ENCODE results near the gene RAD51.
A peak's percentile ranks its signal among the peaks of the same experiment; 100 is the strongest.

Gene RAD51

GRCh38 chr15:40764629-40765103 lies 69.7 kb downstream of the RAD51 start:
- H4K5ac ChIP-seq (ENCODE audit: low read length): no peak overlapping the region
- H3K79me1 ChIP-seq (ENCODE audit: low read length): no peaks in the 10 kb centered on the region
- peak overlapping the region; percentile 25 for H3K27ac ChIP-seq (ENCODE audit: low read depth, low read length)
- H3K4me1 ChIP-seq (ENCODE audit: control insufficient read depth, low read depth, low read length): peaks cover 9% of the 10 kb centered on the region
- H3K36me3 ChIP-seq (ENCODE audit: control insufficient read depth, insufficient read depth, low read length): no peaks in the 10 kb centered on the region
- no peak overlapping the region for H2BK15ac ChIP-seq (replicated peaks; ENCODE audit: low read depth)
- no CpG with 5 or more reads among the region's 8 CpGs for WGBS (ENCODE audit: extremely low coverage, insufficient coverage, low lambda C conversion rate)
- H2BK5ac ChIP-seq (ENCODE audit: low read length): no peak overlapping the region
- H2AK5ac ChIP-seq (ENCODE audit: low read length): peak overlapping the region; percentile 46
- H3K18ac ChIP-seq (ENCODE audit: low read length): no peak overlapping the region
- peak overlapping the region; percentile 76 for H3K9ac ChIP-seq (ENCODE audit: low read length)
- no peak overlapping the region for H4K8ac ChIP-seq (ENCODE audit: low read depth, low read length)
- no peak for DNase-seq
- H3K23ac ChIP-seq (ENCODE audit: low read length): no peak overlapping the region
- H3K56ac ChIP-seq (ENCODE audit: low read length): peak overlapping the region; percentile 89
- no peaks in the 10 kb centered on the region for H3K79me2 ChIP-seq (ENCODE audit: control insufficient read depth, insufficient read depth, low read length)
- peak overlapping the region; percentile 82 for H3K4me2 ChIP-seq (ENCODE audit: low read length)
- peak overlapping the region; percentile 63 for H3K4me3 ChIP-seq (ENCODE audit: low read length)
- no peaks in the 10 kb centered on the region for H3K27me3 ChIP-seq (ENCODE audit: insufficient read depth, low read length, poor library complexity)
- no peak overlapping the region for H3K4ac ChIP-seq (ENCODE audit: low read depth, low read length)
- no peak overlapping the region for H2BK120ac ChIP-seq (ENCODE audit: low read depth, low read length)

- H3K27me3 ChIP-seq (ENCODE audit: insufficient read depth, low read length, poor library complexity): no peaks in the 10 kb centered on the region
- no peak overlapping the region for H2AK5ac ChIP-seq (ENCODE audit: low read length)
- H3K4me2 ChIP-seq (ENCODE audit: low read length): no peak overlapping the region
- H3K4me1 ChIP-seq (ENCODE audit: control insufficient read depth, low read depth, low read length): peaks cover 9% of the 10 kb centered on the region
- H2BK120ac ChIP-seq (ENCODE audit: low read depth, low read length): no peak overlapping the region
- H3K4ac ChIP-seq (ENCODE audit: low read depth, low read length): no peak overlapping the region
- no peaks in the 10 kb centered on the region for H3K36me3 ChIP-seq (ENCODE audit: control insufficient read depth, insufficient read depth, low read length)
- no peak overlapping the region for H3K4me3 ChIP-seq (ENCODE audit: low read length)
- WGBS (ENCODE audit: extremely low coverage, insufficient coverage, low lambda C conversion rate): no CpG with 5 or more reads among the region's 7 CpGs
- no peak overlapping the region for H4K8ac ChIP-seq (ENCODE audit: low read depth, low read length)
- no peaks in the 10 kb centered on the region for H3K79me1 ChIP-seq (ENCODE audit: low read length)
- no peak overlapping the region for H3K23ac ChIP-seq (ENCODE audit: low read length)
- no peak for DNase-seq
- H3K9ac ChIP-seq (ENCODE audit: low read length): peak overlapping the region; percentile 9
- no peaks in the 10 kb centered on the region for H3K79me2 ChIP-seq (ENCODE audit: control insufficient read depth, insufficient read depth, low read length)
- H3K18ac ChIP-seq (ENCODE audit: low read length): no peak overlapping the region
- H2BK15ac ChIP-seq (replicated peaks; ENCODE audit: low read depth): no peak overlapping the region
- peak overlapping the region; percentile 35 for H3K56ac ChIP-seq (ENCODE audit: low read length)
- no peak overlapping the region for H2BK5ac ChIP-seq (ENCODE audit: low read length)
- no peak overlapping the region for H3K27ac ChIP-seq (ENCODE audit: low read depth, low read length)
- H4K5ac ChIP-seq (ENCODE audit: low read length): no peak overlapping the region
Observed at GRCh38 chr15:40766194-40766815, 71.3 kb downstream of the RAD51 start.

- no peak overlapping the region for H3K9ac ChIP-seq (ENCODE audit: low read length)
- H2AK5ac ChIP-seq (ENCODE audit: low read length): no peak overlapping the region
- peak overlapping the region; percentile 56 for H3K56ac ChIP-seq (ENCODE audit: low read length)
- no peak for DNase-seq
- no peaks in the 10 kb centered on the region for H3K79me2 ChIP-seq (ENCODE audit: control insufficient read depth, insufficient read depth, low read length)
- H3K23ac ChIP-seq (ENCODE audit: low read length): peak overlapping the region; percentile 39
- H3K36me3 ChIP-seq (ENCODE audit: control insufficient read depth, insufficient read depth, low read length): no peaks in the 10 kb centered on the region
- H3K4me1 ChIP-seq (ENCODE audit: control insufficient read depth, low read depth, low read length): peaks cover 9% of the 10 kb centered on the region
- H3K4me2 ChIP-seq (ENCODE audit: low read length): no peak overlapping the region
- H3K27ac ChIP-seq (ENCODE audit: low read depth, low read length): no peak overlapping the region
- no peak overlapping the region for H4K8ac ChIP-seq (ENCODE audit: low read depth, low read length)
- no peak overlapping the region for H2BK5ac ChIP-seq (ENCODE audit: low read length)
- no peak overlapping the region for H4K5ac ChIP-seq (ENCODE audit: low read length)
- H3K79me1 ChIP-seq (ENCODE audit: low read length): no peaks in the 10 kb centered on the region
- no CpG with 5 or more reads among the region's 32 CpGs for WGBS (ENCODE audit: extremely low coverage, insufficient coverage, low lambda C conversion rate)
- H3K4me3 ChIP-seq (ENCODE audit: low read length): no peak overlapping the region
- H3K4ac ChIP-seq (ENCODE audit: low read depth, low read length): no peak overlapping the region
- no peak overlapping the region for H2BK120ac ChIP-seq (ENCODE audit: low read depth, low read length)
- no peaks in the 10 kb centered on the region for H3K27me3 ChIP-seq (ENCODE audit: insufficient read depth, low read length, poor library complexity)
- no peak overlapping the region for H3K18ac ChIP-seq (ENCODE audit: low read length)
- no peak overlapping the region for H2BK15ac ChIP-seq (replicated peaks; ENCODE audit: low read depth)
Observed at GRCh38 chr15:40766906-40767837, 72.2 kb downstream of the RAD51 start.

- H4K5ac ChIP-seq (ENCODE audit: low read length): no peak overlapping the region
- H3K9ac ChIP-seq (ENCODE audit: low read length): no peak overlapping the region
- WGBS (ENCODE audit: extremely low coverage, insufficient coverage, low lambda C conversion rate): no CpG with 5 or more reads among the region's 29 CpGs
- no peak overlapping the region for H4K8ac ChIP-seq (ENCODE audit: low read depth, low read length)
- H3K18ac ChIP-seq (ENCODE audit: low read length): no peak overlapping the region
- H3K4ac ChIP-seq (ENCODE audit: low read depth, low read length): no peak overlapping the region
- no peaks in the 10 kb centered on the region for H3K79me1 ChIP-seq (ENCODE audit: low read length)
- H3K79me2 ChIP-seq (ENCODE audit: control insufficient read depth, insufficient read depth, low read length): no peaks in the 10 kb centered on the region
- H3K36me3 ChIP-seq (ENCODE audit: control insufficient read depth, insufficient read depth, low read length): no peaks in the 10 kb centered on the region
- H3K27me3 ChIP-seq (ENCODE audit: insufficient read depth, low read length, poor library complexity): no peaks in the 10 kb centered on the region
- H2BK5ac ChIP-seq (ENCODE audit: low read length): no peak overlapping the region
- no peak overlapping the region for H3K56ac ChIP-seq (ENCODE audit: low read length)
- no peak overlapping the region for H3K4me2 ChIP-seq (ENCODE audit: low read length)
- no peak overlapping the region for H3K23ac ChIP-seq (ENCODE audit: low read length)
- peaks cover 9% of the 10 kb centered on the region for H3K4me1 ChIP-seq (ENCODE audit: control insufficient read depth, low read depth, low read length)
- no peak overlapping the region for H2AK5ac ChIP-seq (ENCODE audit: low read length)
- no peak for DNase-seq
- H3K4me3 ChIP-seq (ENCODE audit: low read length): no peak overlapping the region
- H2BK120ac ChIP-seq (ENCODE audit: low read depth, low read length): no peak overlapping the region
- H2BK15ac ChIP-seq (replicated peaks; ENCODE audit: low read depth): no peak overlapping the region
- no peak overlapping the region for H3K27ac ChIP-seq (ENCODE audit: low read depth, low read length)
Observed at GRCh38 chr15:40767838-40768500, 73.0 kb downstream of the RAD51 start.

DNA sequence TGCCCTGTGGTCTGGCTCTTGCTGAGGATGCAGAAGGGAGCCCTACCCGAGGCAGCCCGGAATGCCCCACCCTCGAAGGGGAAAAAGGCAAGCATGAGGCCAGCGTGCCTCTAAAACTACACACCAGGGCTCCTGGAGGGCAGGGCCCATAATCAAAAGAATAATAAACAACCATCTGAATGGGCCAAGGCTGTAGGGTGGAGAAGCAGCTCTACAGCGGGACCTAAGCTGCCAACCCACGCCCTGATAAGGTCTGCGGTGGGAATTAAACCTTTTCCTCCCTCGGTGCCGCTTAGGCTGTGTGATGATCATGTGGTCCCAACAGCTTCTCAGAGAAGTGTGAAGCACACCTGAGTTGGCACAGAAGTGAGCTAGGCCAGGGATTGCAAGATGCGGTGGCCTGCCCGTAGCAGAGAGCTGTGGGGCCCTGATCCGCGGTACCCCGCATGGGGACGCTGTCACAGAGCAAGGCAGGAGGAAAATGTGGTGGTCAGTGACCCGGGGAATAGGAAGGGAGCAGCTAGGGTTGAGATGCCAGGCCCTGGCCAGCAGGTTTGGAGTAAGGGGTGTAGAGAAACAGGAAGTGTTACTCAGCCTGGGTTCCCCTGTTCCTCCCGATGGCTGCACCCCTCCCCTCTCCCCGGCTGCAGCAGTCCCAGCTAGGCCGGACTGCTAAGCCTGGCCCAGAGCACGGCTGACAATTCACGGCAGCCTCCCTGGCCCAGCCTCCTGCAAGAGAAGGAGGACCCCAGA lies 73.7 kb downstream of the RAD51 start:
- Histone ChIP-seq H3K23ac (ENCODE audit: low read length) (no peak overlapping the region), H3K4ac (ENCODE audit: low read depth, low read length) (no peak overlapping the region), H2BK120ac (ENCODE audit: low read depth, low read length) (no peak overlapping the region), H4K5ac (ENCODE audit: low read length) (no peak overlapping the region), H2AK5ac (ENCODE audit: low read length) (no peak overlapping the region), H3K27ac (ENCODE audit: low read depth, low read length) (no peak overlapping the region), H4K8ac (ENCODE audit: low read depth, low read length) (no peak overlapping the region), H3K27me3 (ENCODE audit: insufficient read depth, low read length, poor library complexity) (no peaks in the 10 kb centered on the region), H3K9ac (ENCODE audit: low read length) (no peak overlapping the region), H3K56ac (ENCODE audit: low read length) (no peak overlapping the region), H3K4me3 (ENCODE audit: low read length) (no peak overlapping the region), H3K4me1 (ENCODE audit: control insufficient read depth, low read depth, low read length) (peaks cover 7% of the 10 kb centered on the region), H2BK5ac (ENCODE audit: low read length) (no peak overlapping the region), H3K79me2 (ENCODE audit: control insufficient read depth, insufficient read depth, low read length) (no peaks in the 10 kb centered on the region), H2BK15ac (replicated peaks; ENCODE audit: low read depth) (no peak overlapping the region), H3K79me1 (ENCODE audit: low read length) (no peaks in the 10 kb centered on the region), H3K36me3 (ENCODE audit: control insufficient read depth, insufficient read depth, low read length) (no peaks in the 10 kb centered on the region), H3K18ac (ENCODE audit: low read length) (no peak overlapping the region), H3K4me2 (ENCODE audit: low read length) (no peak overlapping the region)
- no peak for DNase-seq
- WGBS (ENCODE audit: extremely low coverage, insufficient coverage, low lambda C conversion rate): no CpG with 5 or more reads among the region's 21 CpGs
